GM21390 (cell line): ENCODE measurements around the gene AMELX.

Experiments used
- ATAC-seq: cut with Tn5 transposase; IDR thresholded peaks from one replicate; pipeline ENCODE4 v1.9.1; 2021; ENCODE audit not compliant: unreplicated experiment

The AMELX gene

GRCh38 chrX:11293113-11293512 is at the start of gene AMELX:
Gene AMELX, plus strand, starts transcription at chrX:11293413. Its CDS starts 1,376 bp downstream, at chrX:11294789.
- ATAC-seq = no peak

- ATAC-seq = no peak
These were observed 48.6 kb upstream of the AMELX start for GRCh38 chrX:11244636-11245035.

- no peak for ATAC-seq
These were observed 38.6 kb upstream of the AMELX start for GRCh38 chrX:11254417-11255109.

- no peak for ATAC-seq
These were observed 35.9 kb upstream of the AMELX start for GRCh38 chrX:11257290-11257689.

- ATAC-seq = no peak
These were observed 35.5 kb upstream of the AMELX start for GRCh38 chrX:11257711-11258110.

- no peak for ATAC-seq
These were observed 33.8 kb upstream of the AMELX start for GRCh38 chrX:11259437-11259836.

GRCh38 chrX:11261260-11261659 is 32.0 kb upstream of the AMELX start:
- no peak for ATAC-seq

GRCh38 chrX:11264925-11265324 is 28.3 kb upstream of the AMELX start:
- ATAC-seq = no peak

- no peak for ATAC-seq
These were observed 27.9 kb upstream of the AMELX start for GRCh38 chrX:11265352-11265751.

GRCh38 chrX:11266573-11267003 is 26.6 kb upstream of the AMELX start:
- ATAC-seq = no peak

- no peak for ATAC-seq
These were observed 25.8 kb upstream of the AMELX start for GRCh38 chrX:11267425-11267824.

- no peak for ATAC-seq
These were observed 24.2 kb upstream of the AMELX start for GRCh38 chrX:11269006-11269405.

GRCh38 chrX:11269996-11270395 is 23.2 kb upstream of the AMELX start:
- no peak for ATAC-seq

GRCh38 chrX:11272290-11272689 is 20.9 kb upstream of the AMELX start:
- no peak for ATAC-seq

- no peak for ATAC-seq
These were observed 20.4 kb upstream of the AMELX start for GRCh38 chrX:11272863-11273262.

- ATAC-seq = no peak
These were observed 19.7 kb upstream of the AMELX start for GRCh38 chrX:11273544-11273943.

GRCh38 chrX:11282043-11282442 is 11.2 kb upstream of the AMELX start:
- ATAC-seq = no peak

- ATAC-seq = no peak
These were observed 7.6 kb upstream of the AMELX start for GRCh38 chrX:11285651-11286050.

- ATAC-seq = no peak
These were observed 5.7 kb upstream of the AMELX start for GRCh38 chrX:11287505-11287904.

GRCh38 chrX:11290416-11291102 is 2.7 kb upstream of the AMELX start:
- ATAC-seq = no peak

GRCh38 chrX:11296051-11296450 is 2.8 kb downstream of the AMELX start:
- ATAC-seq = no peak

GRCh38 chrX:11298600-11298999 is 5.4 kb downstream of the AMELX start:
- no peak for ATAC-seq

- no peak for ATAC-seq
These were observed 11.6 kb downstream of the AMELX start for GRCh38 chrX:11304829-11305228.
